HFFc6 (cell line): ENCODE results near the gene EVI5. TPM values are rescaled to one million over a fixed set of nuclear protein-coding genes. Genes with fewer than 3 reads are reported as not detected.
"Not testable (repeated sequence)": the region's sequence is repeated elsewhere in the genome, so short reads cannot be mapped to it uniquely, and the experiment has no call there.

ENCODE experiments used
- DNase-seq: peaks from one replicate; pipeline ENCODE4 v3.0.0-alpha.2; 2018
- H3K27ac Mint-ChIP-seq: 2 replicates; pipeline ENCODE4 v1.8.0; 2020; ENCODE audit warnings: mild to moderate bottlenecking, mixed read lengths
- H3K27me3 Mint-ChIP-seq: 2 replicates; pipeline ENCODE4 v1.8.0; 2021; ENCODE audit warnings: mild to moderate bottlenecking, moderate library complexity, mixed read lengths; ENCODE audit not compliant: insufficient read depth
- H3K36me3 Mint-ChIP-seq: 2 replicates; pipeline ENCODE4 v1.8.0; 2021; ENCODE audit warnings: low read depth, mixed read lengths
- H3K4me1 Mint-ChIP-seq: 2 replicates; pipeline ENCODE4 v1.8.0; 2020; ENCODE audit warnings: low read depth, mixed read lengths
- H3K4me3 Mint-ChIP-seq: 2 replicates; pipeline ENCODE4 v1.8.0; 2020; ENCODE audit warnings: mild to moderate bottlenecking, moderate library complexity, mixed read lengths
- H3K9me3 Mint-ChIP-seq: 2 replicates; pipeline ENCODE4 v1.8.0; 2020; ENCODE audit warnings: mild to moderate bottlenecking, mixed read lengths
- CTCF ChIP-seq: fragments of 200-600 bp; sonication (generic); IDR thresholded peaks from 2 replicates; pipeline ENCODE4 v1.5.0; 2021; ENCODE audit warnings: antibody characterized with exemption, mild to moderate bottlenecking
- total RNA-seq, 6 experiments: library from RNA; stranded (reverse); fragmentation: NEBNext Ultra II Directional; extraction: Animal tissue kit (Norgen Biotek cat#: 25700); gene quantifications; 2 replicates in 1 of 6; 3 replicates in 5 of 6; pipeline ENCODE4 v1.2.3, GENCODE V29; 2021

The EVI5 gene
- total RNA-seq, 6 experiments from 2014 or later: 31.7 to 43.7 (median 34.0) TPM

- no peak overlapping the region for H3K27ac Mint-ChIP-seq
- no peaks in the 10 kb centered on the region for H3K9me3 Mint-ChIP-seq
- DNase-seq: no peak
- TF ChIP-seq CTCF: no peak
- H3K27me3 Mint-ChIP-seq: no peaks in the 10 kb centered on the region
- no peaks in the 10 kb centered on the region for H3K4me1 Mint-ChIP-seq
- peaks cover 30% of the 10 kb centered on the region for H3K36me3 Mint-ChIP-seq
- H3K4me3 Mint-ChIP-seq: no peak overlapping the region
These were observed 165.3 kb downstream of the EVI5 start for GRCh38 chr1:92619466-92620189.

GRCh38 chr1:92601044-92601443, 183.9 kb downstream of the EVI5 start:
- Mint-ChIP-seq H3K27me3 (no peaks in the 10 kb centered on the region), H3K9me3 (no peaks in the 10 kb centered on the region), H3K4me3 (no peak overlapping the region), H3K27ac (no peak overlapping the region), H3K4me1 (no peaks in the 10 kb centered on the region), H3K36me3 (no peaks in the 10 kb centered on the region)
- TF ChIP-seq CTCF: no peak
- DNase-seq: no peak

- Mint-ChIP-seq H3K27ac (no peak overlapping the region), H3K4me1 (no peaks in the 10 kb centered on the region), H3K9me3 (no peaks in the 10 kb centered on the region), H3K4me3 (no peak overlapping the region), H3K27me3 (no peaks in the 10 kb centered on the region), H3K36me3 (0 out of 2 replicates have a peak, but pooled peaks cover 4% of the 10 kb centered on the region)
- peak; percentile 82 for TF ChIP-seq CTCF
- peak; percentile 41 for DNase-seq
These were observed 185.7 kb downstream of the EVI5 start for GRCh38 chr1:92599184-92599583.

GRCh38 chr1:92589361-92589760, 195.5 kb downstream of the EVI5 start:
- H3K9me3 Mint-ChIP-seq, H3K27ac Mint-ChIP-seq, DNase-seq, H3K27me3 Mint-ChIP-seq, H3K4me3 Mint-ChIP-seq: not testable (repeated sequence)
- H3K36me3 Mint-ChIP-seq: peaks cover 20% of the 10 kb centered on the region
- H3K4me1 Mint-ChIP-seq: peaks cover 28% of the 10 kb centered on the region

GRCh38 chr1:92587445-92587844, 197.5 kb downstream of the EVI5 start:
- no peak overlapping the region for H3K4me3 Mint-ChIP-seq
- peaks cover 10% of the 10 kb centered on the region; the same call in 1 of the 2 replicates for H3K9me3 Mint-ChIP-seq
- peaks cover 1% of the 10 kb centered on the region; the same call in 1 of the 2 replicates for H3K27me3 Mint-ChIP-seq
- H3K4me1 Mint-ChIP-seq: peaks cover 36% of the 10 kb centered on the region
- H3K27ac Mint-ChIP-seq: no peak overlapping the region
- peaks cover 20% of the 10 kb centered on the region for H3K36me3 Mint-ChIP-seq
- no peak for TF ChIP-seq CTCF
- DNase-seq: no peak

- TF ChIP-seq CTCF: 0 out of 2 replicates have a peak, but pooled peaks have one; percentile 5
- Mint-ChIP-seq H3K27me3 (peaks cover 1% of the 10 kb centered on the region; the same call in 1 of the 2 replicates), H3K27ac (no peak overlapping the region; the same call in 1 of the 2 replicates), H3K4me1 (peaks cover 32% of the 10 kb centered on the region), H3K9me3 (peaks cover 10% of the 10 kb centered on the region; the same call in 1 of the 2 replicates), H3K4me3 (no peak overlapping the region), H3K36me3 (peaks cover 25% of the 10 kb centered on the region)
- no peak for DNase-seq
These were observed 199.1 kb downstream of the EVI5 start for GRCh38 chr1:92585831-92586230.

GRCh38 chr1:92584810-92585209, 200.1 kb downstream of the EVI5 start:
- H3K27me3 Mint-ChIP-seq, H3K9me3 Mint-ChIP-seq, DNase-seq, H3K4me3 Mint-ChIP-seq: not testable (repeated sequence)
- peaks cover 33% of the 10 kb centered on the region for H3K4me1 Mint-ChIP-seq
- H3K36me3 Mint-ChIP-seq: peaks cover 16% of the 10 kb centered on the region
- H3K27ac Mint-ChIP-seq: peak overlapping the region; percentile 7; the same call in 1 of the 2 replicates
